CD4-positive, alpha-beta T cell (primary cell): ENCODE results near the gene RALY. TPM values are rescaled to one million over a fixed set of nuclear protein-coding genes. Genes with fewer than 3 reads are reported as not detected.

Source experiments
- ATAC-seq: fragments of 200-7000 bp; cut with Tn5 transposase; one replicate; pipeline ENCODE4 v1.10.0; 2022; ENCODE audit warnings: mild to moderate bottlenecking; ENCODE audit not compliant: poor library complexity
- CTCF ChIA-PET: fragments of 350-600 bp; sonication (Branson Sonifier 250); formaldehyde crosslinking; loops from one replicate; lab custom pipeline; 2021; ENCODE audit warnings: antibody characterized with exemption, inconsistent platforms; lab: Charles Lee
- POLR2A ChIA-PET: fragments of 350-600 bp; sonication (Branson Sonifier 250); formaldehyde crosslinking; loops from one replicate; lab custom pipeline; 2021; ENCODE audit warnings: antibody characterized with exemption, inconsistent platforms; lab: Charles Lee
- DNase-seq, 14 experiments: peaks; one replicate each; pipeline ENCODE4 v3.0.0-alpha.2; 2013 to 2020; ENCODE audit warnings: mixed read lengths in 2 of 14
- H3K27ac ChIP-seq, 2 donors: one replicate each; pipeline versions ENCODE4 v1.5.1 to v1.7.0; 2013; ENCODE audit warnings: low read length in 2 of 2, low read depth in 1 of 2, mild to moderate bottlenecking in 1 of 2
- H3K27me3 ChIP-seq, 2 experiments: 1 replicate in 1 of 2; 2 replicates in 1 of 2; pipeline versions ENCODE4 v1.6.1 to v1.7.0; 2013; ENCODE audit warnings: low read length in 2 of 2, control low read depth in 1 of 2, mild to moderate bottlenecking in 1 of 2, moderate library complexity in 1 of 2; ENCODE audit not compliant: insufficient read depth in 2 of 2, control insufficient read depth in 1 of 2
- H3K36me3 ChIP-seq: one replicate; pipeline ENCODE4 v1.6.1; 2013; ENCODE audit warnings: low read length, control low read depth; ENCODE audit not compliant: insufficient read depth
- H3K4me1 ChIP-seq: one replicate; pipeline ENCODE4 v1.6.1; 2013; ENCODE audit warnings: low read length, control low read depth; ENCODE audit not compliant: insufficient read depth
- H3K4me3 ChIP-seq: one replicate; pipeline ENCODE4 v1.5.1; 2013; ENCODE audit warnings: mild to moderate bottlenecking, low read length, moderate library complexity
- H3K9me3 ChIP-seq, 2 experiments: 1 replicate in 1 of 2; 2 replicates in 1 of 2; pipeline versions ENCODE4 v1.6.1 to v1.7.0; 2013; ENCODE audit warnings: low read length in 2 of 2, mild to moderate bottlenecking in 2 of 2, control low read depth in 1 of 2, moderate library complexity in 1 of 2; ENCODE audit not compliant: control insufficient read depth in 1 of 2, insufficient read depth in 1 of 2
- H3K27ac Mint-ChIP-seq: one replicate; pipeline ENCODE4 v1.8.0; 2020; ENCODE audit warnings: mixed read lengths
- H3K27me3 Mint-ChIP-seq: one replicate; pipeline ENCODE4 v1.8.0; 2021; ENCODE audit warnings: mixed read lengths
- H3K36me3 Mint-ChIP-seq: one replicate; pipeline ENCODE4 v1.8.0; 2021; ENCODE audit warnings: low read depth, mixed read lengths
- H3K4me1 Mint-ChIP-seq: one replicate; pipeline ENCODE4 v1.8.0; 2021; ENCODE audit warnings: low read depth, mixed read lengths
- H3K4me3 Mint-ChIP-seq: one replicate; pipeline ENCODE4 v1.8.0; 2020; ENCODE audit warnings: mild to moderate bottlenecking, mixed read lengths
- H3K9me3 Mint-ChIP-seq: one replicate; pipeline ENCODE4 v1.8.0; 2020; ENCODE audit warnings: mixed read lengths
- intact Hi-C, 2 experiments: fragments of 100-400 bp; cut with DNase I in 1 of 2; cut with micrococcal nuclease in 1 of 2; formaldehyde crosslinking; loops; one replicate each; pipeline versions ENCODE4 v1.15.1 to v1.9.0; 2023 to 2025; cut with DNase I, micrococcal nuclease
- total RNA-seq, 174 experiments: library from RNA in 2 of 174; stranded (reverse) in 2 of 174; gene quantifications; one replicate each; pipeline ENCODE4 v1.2.3 and lab custom pipeline; 2021 to 2026
- TF ChIP-seq, protein P1 (sequence below): fragments of 200-600 bp; IDR thresholded peaks from one replicate; pipeline ENCODE4 v1.8.0; 2022; ENCODE audit warnings: antibody characterized with exemption, mild to moderate bottlenecking

RALY gene
- total RNA-seq, 2 experiments from 2014 or later = 112 TPM

DNA sequence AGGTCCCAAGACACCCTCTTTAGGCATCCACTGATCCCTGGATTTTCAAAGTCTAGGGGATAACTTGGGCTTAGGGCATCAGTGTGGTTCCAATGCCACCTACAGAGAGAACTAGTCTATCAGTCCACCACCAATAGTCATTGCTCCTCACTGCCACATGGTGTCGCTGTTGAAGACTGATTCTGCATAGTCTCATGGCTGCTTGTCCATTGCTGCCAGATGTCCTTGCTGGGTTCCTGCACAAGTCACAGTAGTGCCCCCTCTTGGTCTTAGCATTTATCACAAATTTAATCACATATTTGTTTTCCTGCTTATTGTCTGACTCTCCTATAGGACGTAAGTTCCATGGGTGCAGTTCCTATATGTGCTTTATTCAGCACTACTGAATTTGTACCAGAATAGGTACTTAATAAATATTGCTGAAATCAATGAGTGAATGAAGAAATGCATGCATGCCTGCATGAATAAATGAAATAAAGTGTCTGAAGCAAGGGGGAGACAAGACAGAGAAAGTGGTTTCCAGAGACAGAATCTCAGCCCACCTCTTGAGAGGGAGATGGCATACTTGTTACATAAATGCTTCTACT lies 45.9 kb upstream of the RALY start:
- no peaks in the 10 kb centered on the region for H3K4me1 Mint-ChIP-seq
- TF ChIP-seq, protein P1, sequence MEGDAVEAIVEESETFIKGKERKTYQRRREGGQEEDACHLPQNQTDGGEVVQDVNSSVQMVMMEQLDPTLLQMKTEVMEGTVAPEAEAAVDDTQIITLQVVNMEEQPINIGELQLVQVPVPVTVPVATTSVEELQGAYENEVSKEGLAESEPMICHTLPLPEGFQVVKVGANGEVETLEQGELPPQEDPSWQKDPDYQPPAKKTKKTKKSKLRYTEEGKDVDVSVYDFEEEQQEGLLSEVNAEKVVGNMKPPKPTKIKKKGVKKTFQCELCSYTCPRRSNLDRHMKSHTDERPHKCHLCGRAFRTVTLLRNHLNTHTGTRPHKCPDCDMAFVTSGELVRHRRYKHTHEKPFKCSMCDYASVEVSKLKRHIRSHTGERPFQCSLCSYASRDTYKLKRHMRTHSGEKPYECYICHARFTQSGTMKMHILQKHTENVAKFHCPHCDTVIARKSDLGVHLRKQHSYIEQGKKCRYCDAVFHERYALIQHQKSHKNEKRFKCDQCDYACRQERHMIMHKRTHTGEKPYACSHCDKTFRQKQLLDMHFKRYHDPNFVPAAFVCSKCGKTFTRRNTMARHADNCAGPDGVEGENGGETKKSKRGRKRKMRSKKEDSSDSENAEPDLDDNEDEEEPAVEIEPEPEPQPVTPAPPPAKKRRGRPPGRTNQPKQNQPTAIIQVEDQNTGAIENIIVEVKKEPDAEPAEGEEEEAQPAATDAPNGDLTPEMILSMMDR = peak; percentile 51
- H3K4me3 Mint-ChIP-seq = no peak overlapping the region
- H3K27ac Mint-ChIP-seq = no peak overlapping the region
- CTCF ChIA-PET = no interaction called here
- POLR2A ChIA-PET = no interaction called here
- Histone ChIP-seq H3K9me3 (peaks cover 11 to 23% of the 10 kb centered on the region in 2 experiments), H3K27me3 (no peaks in the 10 kb centered on the region), H3K27ac (no peak overlapping the region), H3K4me3 (no peak overlapping the region), H3K4me1 (no peaks in the 10 kb centered on the region), H3K36me3 (no peaks in the 10 kb centered on the region)
- H3K9me3 Mint-ChIP-seq = peaks cover 6% of the 10 kb centered on the region
- intact Hi-C loops = loop anchor here in 1 of 2 experiments (1.0 kb wide), 1 partner anchor 181 kb away; no protein-coding TSS in a partner anchor
- ATAC-seq (peak; percentile 56), DNase-seq (peak in 12 of 14 experiments; percentile 3 to 71 (median 14))
- H3K36me3 Mint-ChIP-seq = no peaks in the 10 kb centered on the region
- no peaks in the 10 kb centered on the region for H3K27me3 Mint-ChIP-seq

DNA sequence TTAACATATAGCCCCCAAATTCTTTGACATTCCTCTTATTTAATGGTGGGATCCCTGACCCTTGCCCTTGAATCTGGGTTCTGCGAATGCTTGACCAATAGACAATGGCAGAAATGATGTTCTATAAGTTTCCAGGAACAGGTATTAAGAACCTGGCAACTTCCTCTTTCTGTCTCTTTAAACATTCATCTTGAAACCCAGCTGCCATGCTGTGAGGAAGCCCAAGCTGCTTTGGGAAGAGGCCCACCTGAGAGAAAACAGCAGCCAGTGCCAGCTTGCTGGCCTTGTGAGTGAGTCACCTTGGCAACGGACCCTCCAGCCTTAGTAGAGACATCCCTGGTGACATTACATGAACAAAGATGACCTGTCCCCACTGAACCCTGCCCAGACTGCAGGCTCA lies 45.2 kb upstream of the RALY start:
- TF ChIP-seq, protein P1 = no peak
- H3K9me3 Mint-ChIP-seq = peaks cover 6% of the 10 kb centered on the region

DNA sequence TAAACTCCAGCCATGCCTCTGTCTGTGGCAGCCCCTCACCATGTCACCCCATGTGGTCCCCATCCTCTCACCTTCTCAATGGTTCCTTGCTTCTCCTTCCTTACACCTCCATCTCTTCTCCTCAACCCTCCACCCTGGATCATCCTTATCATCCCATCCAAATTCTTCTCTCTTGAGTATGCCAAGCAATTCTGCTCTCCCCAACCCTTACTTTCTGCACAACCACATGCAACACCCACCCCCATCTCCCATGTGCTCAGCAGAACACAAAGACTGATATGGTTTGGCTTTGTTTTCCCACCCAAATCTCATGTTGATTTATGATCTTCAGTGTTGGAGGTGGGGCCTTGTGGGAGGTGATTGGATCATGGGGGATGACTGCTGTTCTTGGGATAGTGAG lies 42.5 kb upstream of the RALY start:
- no peaks in the 10 kb centered on the region for H3K27me3 Mint-ChIP-seq
- ATAC-seq (no peak), DNase-seq (no peak)
- CTCF ChIA-PET = no interaction called here
- no peaks in the 10 kb centered on the region for H3K4me1 Mint-ChIP-seq
- peaks cover 11 to 23% of the 10 kb centered on the region in 2 experiments for H3K9me3 ChIP-seq
- POLR2A ChIA-PET = no interaction called here
- H3K27me3 ChIP-seq = no peaks in the 10 kb centered on the region
- H3K36me3 ChIP-seq = no peaks in the 10 kb centered on the region
- H3K27ac ChIP-seq = no peak overlapping the region
- peaks cover 6% of the 10 kb centered on the region for H3K9me3 Mint-ChIP-seq
- H3K4me1 ChIP-seq = no peaks in the 10 kb centered on the region
- TF ChIP-seq, protein P1 = no peak
- no peak overlapping the region for H3K27ac Mint-ChIP-seq
- H3K4me3 Mint-ChIP-seq = no peak overlapping the region
- intact Hi-C loops = no loop called here
- no peaks in the 10 kb centered on the region for H3K36me3 Mint-ChIP-seq
- no peak overlapping the region for H3K4me3 ChIP-seq

More for the DNA sequence above, 45.2 kb upstream of the RALY start:
- H3K36me3 Mint-ChIP-seq = no peaks in the 10 kb centered on the region
- POLR2A ChIA-PET = no interaction called here
- H3K4me3 ChIP-seq = no peak overlapping the region
- H3K27ac Mint-ChIP-seq = no peak overlapping the region
- ATAC-seq = no peak
- CTCF ChIA-PET = no interaction called here
- H3K27ac ChIP-seq = no peak overlapping the region
- H3K4me3 Mint-ChIP-seq = no peak overlapping the region
- H3K4me1 Mint-ChIP-seq = no peaks in the 10 kb centered on the region
- no peak for DNase-seq
- no peaks in the 10 kb centered on the region for H3K27me3 Mint-ChIP-seq
- intact Hi-C loops = no loop called here
- no peaks in the 10 kb centered on the region for H3K4me1 ChIP-seq
- no peaks in the 10 kb centered on the region for H3K27me3 ChIP-seq
- no peaks in the 10 kb centered on the region for H3K36me3 ChIP-seq
- peaks cover 11 to 23% of the 10 kb centered on the region in 2 experiments for H3K9me3 ChIP-seq
